Activated CD4-positive, alpha-beta T cell treated with anti-CD3 and anti-CD28 coated beads, Interleukin-2, Interleukin-6, amounts not matched to agents 100 ng/mL and 50 ng/mL, durations not matched to agents 16 hours and 8 hours (primary cell): ENCODE measurements around the gene NSG2.
"Not testable (repeated sequence)": the region's sequence is repeated elsewhere in the genome, so short reads cannot be mapped to it uniquely, and the experiment has no call there.

Source experiments
- DNase-seq: peaks from one replicate; pipeline ENCODE4 v3.0.0-alpha.2; 2020

Gene NSG2

DNA sequence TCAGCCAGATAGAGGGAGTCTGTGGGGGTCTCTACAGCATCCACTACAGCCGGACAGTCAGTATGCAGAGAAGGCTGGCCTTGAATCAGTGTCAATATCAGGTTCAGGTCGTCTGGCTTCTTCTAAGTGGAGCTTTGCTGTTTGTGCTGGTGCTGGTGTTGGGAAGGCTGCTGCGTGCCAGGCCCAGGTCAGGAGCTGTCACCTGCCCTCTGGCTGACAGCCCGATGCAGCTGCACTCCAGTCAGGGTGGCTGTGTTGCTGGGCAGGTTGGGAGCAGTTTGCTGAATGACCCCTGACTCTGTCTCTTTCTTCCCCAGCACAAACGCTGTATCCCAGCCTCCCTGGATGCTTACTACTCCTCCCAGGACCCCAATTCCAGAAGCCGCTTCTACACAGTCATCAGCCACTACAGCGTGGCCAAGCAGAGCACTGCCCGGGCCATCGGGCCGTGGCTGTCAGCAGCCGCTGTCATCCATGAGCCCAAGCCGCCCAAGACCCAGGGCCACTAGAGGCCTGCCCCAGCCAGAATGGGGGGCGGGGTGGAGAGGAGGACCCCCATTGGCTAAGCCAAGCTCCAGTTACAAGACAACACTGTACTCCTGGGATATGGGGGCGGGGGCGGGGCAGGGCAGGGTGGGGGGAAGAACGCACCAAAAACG is 61.6 kb downstream of the NSG2 start:
- DNase-seq, result no peak

DNA sequence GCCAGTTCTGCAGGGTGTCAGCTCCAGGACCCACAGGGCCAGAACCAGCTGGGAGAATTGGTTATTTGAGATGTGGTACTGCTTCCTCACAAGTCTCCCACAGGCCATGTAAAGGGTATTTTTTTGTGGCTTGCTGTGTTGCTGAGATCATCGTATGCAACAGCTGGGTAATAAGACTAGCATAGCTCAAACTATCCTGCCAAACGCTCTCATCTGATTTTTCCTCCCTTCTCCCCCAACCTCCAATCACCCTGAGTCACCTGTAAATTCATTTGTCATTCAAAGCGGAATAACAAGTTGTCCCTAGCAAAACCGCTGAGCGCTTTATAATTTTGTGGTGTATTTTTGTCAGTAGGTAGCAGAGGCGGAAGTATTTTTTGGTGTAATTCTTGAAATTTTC is 63.2 kb downstream of the NSG2 start:
- DNase-seq, result no peak

- no peak for DNase-seq
Measured at GRCh38 chr5:174109698-174110260, 64.3 kb downstream of the NSG2 start.

GRCh38 chr5:174110310-174110709 is 64.8 kb downstream of the NSG2 start:
- DNase-seq, result no peak

DNA sequence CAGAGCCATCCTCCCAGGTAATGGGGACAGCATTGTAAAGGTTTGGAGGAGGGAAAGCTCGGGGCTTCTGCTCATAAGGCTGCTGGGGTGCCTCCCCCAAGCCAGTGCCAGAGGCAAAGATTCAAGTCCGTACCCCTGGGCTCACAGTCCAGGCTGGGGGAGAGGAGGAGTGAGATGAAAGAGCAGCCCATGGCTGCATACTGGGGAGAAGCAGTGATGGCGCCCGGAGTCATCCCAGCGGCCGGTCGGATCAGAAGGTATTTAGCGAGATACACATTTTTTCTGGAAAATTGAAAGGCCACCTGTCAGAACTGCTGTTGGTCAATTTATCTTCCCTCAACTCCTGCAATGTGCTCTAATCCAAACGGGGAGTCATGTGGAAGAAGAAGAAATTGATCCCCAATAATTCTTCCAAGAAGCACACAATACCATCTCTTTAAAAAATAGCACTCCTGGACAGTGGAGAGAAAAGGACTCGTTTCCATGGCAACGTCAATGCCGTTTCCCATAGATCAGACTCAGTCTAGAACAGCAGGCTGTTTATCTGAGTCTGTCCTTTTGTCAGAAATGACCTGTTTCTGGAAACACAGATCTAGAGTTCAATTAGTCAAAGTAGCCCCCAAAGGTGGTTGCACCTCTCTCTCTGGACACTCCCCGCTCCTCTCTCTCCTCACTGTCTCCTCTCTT is 65.9 kb downstream of the NSG2 start:
- DNase-seq, result no peak

- DNase-seq, result no peak
Measured at GRCh38 chr5:174115226-174115625, 69.7 kb downstream of the NSG2 start.

- no peak for DNase-seq
Measured at GRCh38 chr5:174118823-174119467, 73.4 kb downstream of the NSG2 start.

DNA sequence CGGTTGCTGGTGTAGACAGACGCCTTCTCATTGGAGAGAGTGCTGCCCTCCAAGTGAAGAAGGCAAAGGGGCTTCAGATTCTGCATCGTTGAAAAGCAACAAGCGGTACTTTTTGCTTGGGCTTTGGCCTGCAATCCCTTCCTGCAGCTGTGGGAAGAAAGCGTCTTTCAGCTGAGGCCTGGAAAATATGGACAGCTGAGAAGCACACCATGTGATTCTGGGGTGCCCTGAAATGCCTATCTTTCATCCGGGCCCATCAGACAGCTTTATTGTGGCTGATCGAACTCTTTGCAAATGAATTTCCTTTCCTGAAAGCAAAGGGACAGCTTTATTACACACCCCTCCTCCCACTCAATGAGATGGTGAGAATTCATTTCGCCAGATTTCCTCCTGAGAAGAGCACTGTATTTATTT is 74.0 kb downstream of the NSG2 start:
- no peak for DNase-seq

DNA sequence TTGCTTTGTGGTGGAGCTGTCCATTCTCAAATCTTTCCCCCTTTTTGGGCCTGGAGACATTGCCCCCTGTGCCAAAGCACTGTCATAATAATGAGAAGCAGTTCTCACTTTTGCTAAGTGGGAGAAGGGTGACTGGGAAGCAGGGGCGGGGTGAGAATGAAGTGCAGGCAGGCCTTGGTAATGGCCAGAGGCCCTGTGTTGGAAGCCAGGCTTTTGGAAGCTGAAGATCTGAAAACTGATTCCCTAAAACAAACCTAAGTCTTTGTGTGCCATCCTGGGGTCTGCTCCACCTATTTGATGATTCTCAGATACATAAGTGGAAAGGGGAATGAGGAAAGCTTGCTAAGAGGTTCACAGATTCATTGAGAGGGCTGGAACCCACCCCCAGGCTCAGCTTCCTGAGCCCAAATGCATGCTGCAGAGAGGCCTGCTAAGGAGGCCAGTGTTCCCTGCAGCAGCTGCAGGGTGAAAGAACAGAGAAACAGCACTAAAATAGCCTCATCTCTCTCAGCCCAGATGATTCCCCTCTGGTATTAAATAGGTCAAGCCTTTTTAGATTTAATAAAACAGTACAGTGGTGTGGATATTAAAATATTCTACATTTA is 75.0 kb downstream of the NSG2 start:
- no peak for DNase-seq

- DNase-seq, result no peak
Measured at GRCh38 chr5:174134545-174134944, 89.0 kb downstream of the NSG2 start.

GRCh38 chr5:174139623-174140022 is 94.1 kb downstream of the NSG2 start:
- DNase-seq, result no peak

DNA sequence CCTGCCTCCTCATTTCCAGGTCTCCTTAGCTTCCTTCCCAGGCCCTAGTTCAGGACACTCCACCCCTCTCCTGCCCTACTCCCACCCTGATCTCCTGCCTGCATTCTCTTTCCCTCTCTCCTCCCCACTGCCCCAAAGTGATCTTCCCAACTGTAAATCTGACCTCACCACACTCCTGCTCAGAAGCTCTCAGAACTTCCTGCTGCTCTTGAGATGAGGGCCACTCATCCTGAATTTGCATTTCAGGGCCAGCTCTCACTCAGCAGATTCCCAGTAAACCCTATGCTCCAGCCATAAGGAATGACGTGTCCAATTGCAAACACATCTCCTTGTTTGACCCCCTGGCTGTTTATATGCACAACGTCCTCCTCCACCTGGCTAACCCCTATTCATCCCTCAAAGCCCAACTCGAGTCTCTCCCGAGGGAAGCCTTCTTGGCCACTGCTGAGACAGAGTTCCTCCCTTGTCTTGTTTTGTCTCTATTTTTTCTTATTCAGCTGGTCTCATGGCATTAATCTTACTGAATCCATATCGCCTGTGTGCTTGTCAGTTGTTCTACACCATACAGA is 95.0 kb downstream of the NSG2 start:
- DNase-seq, result no peak

- DNase-seq, result no peak
Measured at GRCh38 chr5:174141398-174141797, 95.9 kb downstream of the NSG2 start.

- DNase-seq, result no peak
Measured at GRCh38 chr5:174145091-174145490, 99.6 kb downstream of the NSG2 start.

DNA sequence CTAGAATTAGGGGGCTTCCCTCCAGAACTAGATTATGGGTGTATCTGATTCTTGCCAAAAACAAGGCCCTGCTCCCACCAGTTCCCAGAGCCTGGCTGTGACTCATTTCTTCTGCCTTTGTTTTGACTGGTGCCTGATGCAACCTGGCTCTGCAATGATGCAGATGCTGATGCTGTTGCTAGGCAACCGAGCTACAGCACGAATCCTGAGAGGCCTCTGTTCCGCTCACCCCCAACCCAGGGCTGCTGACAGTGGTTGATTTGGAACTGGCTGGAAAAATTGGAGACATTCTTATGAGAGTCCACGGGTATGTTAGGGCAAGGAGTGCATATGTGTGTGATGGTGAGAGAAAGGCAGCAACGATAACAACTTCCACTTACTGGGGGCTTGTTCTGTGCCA is 100.3 kb downstream of the NSG2 start:
- DNase-seq, result peak; percentile 62

- no peak for DNase-seq
Measured at GRCh38 chr5:174146556-174146955, 101.0 kb downstream of the NSG2 start.

DNA sequence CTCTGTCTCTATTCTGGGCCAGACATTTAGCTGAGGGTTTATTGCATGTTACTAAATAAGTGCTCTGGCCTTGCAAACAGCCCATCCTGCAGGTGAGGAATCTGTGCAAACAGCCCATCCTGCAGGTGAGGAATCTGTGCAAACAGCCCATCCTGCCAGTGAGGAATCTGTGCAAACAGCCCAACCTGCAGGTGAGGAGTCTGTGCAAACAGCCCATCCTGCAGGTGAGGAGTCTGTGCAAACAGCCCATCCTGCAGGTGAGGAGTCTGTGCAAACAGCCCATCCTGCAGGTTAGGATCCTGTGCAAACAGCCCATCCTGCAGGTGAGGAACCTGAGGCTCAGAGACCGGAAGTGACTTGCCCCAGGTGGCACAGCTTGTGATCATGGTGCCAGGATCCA is 101.5 kb downstream of the NSG2 start:
- not testable (repeated sequence) for DNase-seq

GRCh38 chr5:174147551-174147950 is 102.0 kb downstream of the NSG2 start:
- no peak for DNase-seq

GRCh38 chr5:174148721-174149120 is 103.2 kb downstream of the NSG2 start:
- no peak for DNase-seq

- DNase-seq, result no peak
Measured at GRCh38 chr5:174149426-174149825, 103.9 kb downstream of the NSG2 start.

- no peak for DNase-seq
Measured at GRCh38 chr5:174149989-174150388, 104.5 kb downstream of the NSG2 start.

- DNase-seq, result no peak
Measured at GRCh38 chr5:174151599-174152181, 106.2 kb downstream of the NSG2 start.

- no peak for DNase-seq
Measured at GRCh38 chr5:174154559-174154958, 109.1 kb downstream of the NSG2 start.
